Stimulated activated effector memory CD8-positive, alpha-beta T cell treated with anti-CD3 and anti-CD28 coated beads, Interleukin-12 subunit alpha, Interleukin-12 subunit beta, amount 100 ng/mL, for 72 hours (primary cell): Measurements from ENCODE around the gene WWC2.

Experiments used
- ATAC-seq: fragments of 150-1000 bp; cut with Tn5 transposase; 2 replicates; pipeline ENCODE4 v1.10.0; 2021
- DNase-seq, 2 donors: peaks; one replicate each; pipeline ENCODE4 v3.0.0; 2021 to 2022; ENCODE audit warnings: low spot score in 2 of 2
- H3K27ac Mint-ChIP-seq: one replicate; pipeline ENCODE4 v1.8.0; 2022; ENCODE audit warnings: mild to moderate bottlenecking, mixed read lengths
- H3K36me3 Mint-ChIP-seq: one replicate; pipeline ENCODE4 v1.8.0; 2022; ENCODE audit warnings: mild to moderate bottlenecking, mixed read lengths
- H3K4me1 Mint-ChIP-seq: one replicate; pipeline ENCODE4 v1.8.0; 2022; ENCODE audit warnings: mixed read lengths
- H3K4me3 Mint-ChIP-seq: one replicate; pipeline ENCODE4 v1.8.0; 2022; ENCODE audit warnings: mild to moderate bottlenecking, mixed read lengths
- H3K9me3 Mint-ChIP-seq: one replicate; pipeline ENCODE4 v1.8.0; 2022; ENCODE audit warnings: mixed read lengths

The WWC2 gene

DNA sequence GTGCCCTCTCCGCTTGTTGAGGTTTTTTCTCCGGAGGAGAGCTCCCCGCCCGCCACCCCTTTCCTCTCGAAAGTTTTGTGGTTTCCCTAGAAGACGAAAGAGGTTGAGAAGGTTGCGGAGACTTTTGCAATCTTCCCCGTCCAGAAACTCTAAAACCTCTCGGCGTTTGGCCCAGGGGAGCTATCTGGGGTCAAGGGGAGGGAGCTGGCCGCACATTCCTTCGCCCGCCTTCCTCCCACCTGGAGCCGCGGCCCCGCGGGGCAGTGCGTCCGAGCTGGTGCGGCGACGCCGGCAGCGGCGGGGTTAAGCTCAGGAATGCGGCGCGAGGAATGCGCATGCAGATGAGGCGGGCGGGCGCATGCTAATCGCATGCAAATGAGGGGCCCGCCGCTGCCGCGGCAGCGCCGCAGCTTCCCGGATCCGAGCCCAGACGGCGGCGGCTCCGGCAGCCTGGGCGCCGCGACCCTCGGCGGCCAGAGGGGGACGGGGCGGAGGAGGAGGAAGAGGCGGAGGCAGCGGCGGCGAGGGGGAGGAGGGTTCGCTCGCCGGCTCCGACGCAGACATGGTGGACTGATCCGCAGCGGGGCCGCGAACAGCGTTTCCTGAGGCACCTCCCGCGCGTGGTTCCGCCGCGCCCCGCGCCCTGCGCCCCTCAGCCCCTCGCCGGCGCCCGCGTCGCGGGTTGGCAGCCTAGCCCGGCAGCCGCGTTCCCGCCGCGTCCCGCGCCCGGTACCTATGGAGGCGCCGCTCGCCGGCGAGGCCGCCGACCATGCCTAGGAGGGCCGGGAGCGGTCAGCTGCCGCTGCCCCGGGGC lies at the start of gene WWC2:
TSS of gene WWC2 (plus strand) at position 535 of the 814 bp plus-strand sequence. CDS start at position 770, 235 bp downstream.
- H3K36me3 Mint-ChIP-seq, result no peaks in the 10 kb centered on the region
- peaks cover 6% of the 10 kb centered on the region for H3K4me1 Mint-ChIP-seq
- no peak within 1 kb of the TSS for H3K27ac Mint-ChIP-seq
- peak; percentile 82 for ATAC-seq
- DNase-seq, result peak; percentile 18 to 62
- H3K4me3 Mint-ChIP-seq, result peak within 1 kb of the TSS; percentile 66
- H3K9me3 Mint-ChIP-seq, result no peaks in the 10 kb centered on the region

DNA sequence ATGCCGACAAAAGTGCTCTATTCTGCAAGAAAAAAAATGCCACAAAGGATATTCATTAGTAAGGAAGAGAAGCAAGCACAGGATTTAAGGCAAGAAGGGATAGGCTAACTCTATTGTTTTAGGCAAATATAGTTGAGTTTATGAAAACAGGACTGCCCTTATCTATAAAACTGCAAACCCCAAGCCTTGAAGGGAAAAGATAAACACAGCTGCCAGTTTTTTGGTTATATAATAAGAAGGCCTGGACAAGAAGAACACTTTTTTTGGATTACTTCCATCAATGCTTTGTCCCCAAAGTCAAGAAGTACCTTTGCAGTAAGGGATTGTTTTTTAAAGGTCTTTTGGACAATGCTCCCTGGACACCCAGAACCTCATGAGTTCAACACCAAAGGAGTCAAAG lies 45.4 kb upstream of the WWC2 start:
- no peaks in the 10 kb centered on the region for H3K4me1 Mint-ChIP-seq
- no peak for ATAC-seq
- no peak for DNase-seq
- H3K9me3 Mint-ChIP-seq, result no peaks in the 10 kb centered on the region
- H3K27ac Mint-ChIP-seq, result no peak overlapping the region
- no peak overlapping the region for H3K4me3 Mint-ChIP-seq
- no peaks in the 10 kb centered on the region for H3K36me3 Mint-ChIP-seq

DNA sequence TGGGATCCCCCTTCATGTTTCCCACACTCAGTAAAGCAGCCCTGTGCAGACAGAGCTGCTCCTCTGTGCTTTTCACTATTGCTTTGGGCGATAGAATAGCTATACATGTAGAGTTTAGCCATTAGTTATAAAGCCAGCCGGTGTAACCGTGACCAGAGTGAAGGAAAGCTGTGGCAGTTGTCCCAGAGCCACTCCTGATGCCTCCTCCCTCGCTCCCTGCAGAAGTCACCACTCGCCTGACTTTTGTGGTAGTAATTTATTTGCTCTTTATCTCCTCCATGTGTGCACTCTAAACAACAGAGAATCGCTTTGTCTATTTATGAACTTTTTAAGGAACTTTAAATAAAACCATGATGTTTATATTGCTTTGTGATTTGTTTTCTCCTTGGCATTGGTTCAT lies 41.8 kb upstream of the WWC2 start:
- no peak overlapping the region for H3K27ac Mint-ChIP-seq
- H3K36me3 Mint-ChIP-seq, result no peaks in the 10 kb centered on the region
- H3K4me1 Mint-ChIP-seq, result no peaks in the 10 kb centered on the region
- H3K9me3 Mint-ChIP-seq, result no peaks in the 10 kb centered on the region
- no peak for ATAC-seq
- DNase-seq, result no peak
- no peak overlapping the region for H3K4me3 Mint-ChIP-seq

DNA sequence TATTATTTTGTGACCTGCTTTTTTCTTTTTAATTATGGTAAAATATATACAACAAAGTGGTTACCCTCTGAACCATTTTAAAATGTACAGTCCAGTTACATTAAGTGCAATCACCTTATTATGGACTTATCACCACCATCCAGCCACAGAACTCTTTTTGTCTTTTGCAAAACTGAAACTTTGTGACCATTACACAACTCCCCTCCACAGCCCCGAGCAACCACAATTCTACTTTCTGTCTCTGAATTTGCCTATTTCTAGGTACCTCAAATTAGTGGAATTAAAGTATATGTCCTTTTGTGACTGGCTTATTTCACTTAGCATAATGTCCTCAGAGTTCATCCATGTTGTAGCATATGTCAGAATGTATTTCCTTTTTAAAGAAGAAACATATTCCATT lies 39.3 kb upstream of the WWC2 start:
- ATAC-seq, result no peak
- Mint-ChIP-seq H3K27ac (no peak overlapping the region), H3K9me3 (no peaks in the 10 kb centered on the region), H3K4me1 (no peaks in the 10 kb centered on the region), H3K36me3 (no peaks in the 10 kb centered on the region), H3K4me3 (no peak overlapping the region)
- no peak for DNase-seq

DNA sequence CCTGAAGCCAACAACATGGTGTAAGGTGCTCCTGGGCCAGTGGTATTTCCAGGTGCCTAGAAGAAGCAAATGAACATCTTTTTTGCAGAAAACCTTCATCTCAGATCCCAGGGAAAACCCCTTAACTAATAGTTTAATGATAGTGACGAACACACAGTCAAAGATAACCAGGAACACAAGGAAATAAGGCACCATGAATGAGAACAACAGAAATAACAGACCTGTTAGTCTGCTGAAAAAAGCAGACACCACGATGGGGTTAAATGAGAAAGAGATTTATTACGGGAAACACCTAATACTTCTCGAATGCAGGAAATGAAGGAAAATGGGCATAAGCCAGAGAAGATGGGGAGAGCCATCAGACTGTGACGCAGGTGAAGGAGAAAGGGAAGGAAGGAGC lies 30.6 kb upstream of the WWC2 start:
- Mint-ChIP-seq H3K36me3 (no peaks in the 10 kb centered on the region), H3K4me1 (no peaks in the 10 kb centered on the region), H3K9me3 (peaks cover 8% of the 10 kb centered on the region), H3K4me3 (no peak overlapping the region), H3K27ac (no peak overlapping the region)
- DNase-seq, result no peak
- no peak for ATAC-seq

DNA sequence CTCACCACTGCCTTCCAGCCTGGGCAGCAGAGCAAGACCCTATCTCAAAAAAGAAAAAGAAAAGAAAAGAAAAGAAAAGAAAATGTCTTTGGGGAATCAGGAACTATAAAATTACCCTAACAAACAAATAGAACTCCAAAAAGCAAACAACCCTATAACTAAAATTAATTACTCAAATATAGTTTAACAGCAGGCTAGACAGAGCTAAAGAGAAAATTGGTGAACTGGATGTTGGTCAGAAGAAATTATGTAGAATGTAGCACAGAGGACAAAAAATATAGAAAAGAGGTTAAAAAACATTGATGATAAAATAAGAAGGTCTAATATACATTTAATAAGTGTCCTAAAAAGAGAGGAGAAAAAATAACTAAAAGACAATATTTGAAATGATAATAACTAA lies 27.8 kb upstream of the WWC2 start:
- Mint-ChIP-seq H3K36me3 (no peaks in the 10 kb centered on the region), H3K9me3 (peaks cover 8% of the 10 kb centered on the region), H3K4me3 (no peak overlapping the region), H3K27ac (no peak overlapping the region), H3K4me1 (no peaks in the 10 kb centered on the region)
- ATAC-seq (no peak), DNase-seq (no peak)

DNA sequence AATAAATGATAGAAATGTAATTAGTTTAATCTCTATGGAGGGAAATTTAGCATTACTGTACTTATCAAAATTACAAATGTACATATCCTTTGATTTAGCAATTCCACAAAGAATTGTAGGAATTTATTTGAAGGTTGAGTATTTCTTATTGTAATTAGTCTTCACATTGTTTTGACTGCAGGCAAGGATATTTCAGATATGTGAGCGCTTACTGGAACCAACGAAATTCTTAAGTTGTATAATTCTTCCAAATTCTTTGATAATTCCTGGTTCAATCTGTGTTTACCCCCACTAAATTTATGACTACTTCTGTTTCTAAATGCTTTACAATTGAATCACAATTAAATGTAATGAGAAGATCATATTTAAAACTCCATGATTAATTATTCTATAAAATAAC lies 26.9 kb upstream of the WWC2 start:
- H3K4me3 Mint-ChIP-seq, result no peak overlapping the region
- DNase-seq (no peak), ATAC-seq (no peak)
- H3K27ac Mint-ChIP-seq, result no peak overlapping the region
- H3K4me1 Mint-ChIP-seq, result no peaks in the 10 kb centered on the region
- no peaks in the 10 kb centered on the region for H3K36me3 Mint-ChIP-seq
- peaks cover 8% of the 10 kb centered on the region for H3K9me3 Mint-ChIP-seq

DNA sequence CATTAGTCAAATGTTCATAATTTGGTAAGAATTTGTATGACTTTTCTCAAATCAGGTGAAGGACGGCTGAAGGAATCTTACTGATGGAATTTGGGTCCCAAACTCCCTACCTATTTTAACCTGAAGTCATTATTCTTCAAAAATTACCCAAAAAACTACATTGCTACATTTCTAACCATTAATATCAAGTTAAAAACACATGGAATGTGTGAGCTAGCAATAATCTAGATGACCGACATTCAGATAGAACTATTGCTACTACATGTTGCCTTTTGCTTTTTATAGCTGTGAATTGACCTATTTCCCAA lies 25.3 kb upstream of the WWC2 start:
- Mint-ChIP-seq H3K9me3 (peaks cover 5% of the 10 kb centered on the region), H3K4me1 (no peaks in the 10 kb centered on the region), H3K36me3 (no peaks in the 10 kb centered on the region), H3K4me3 (no peak overlapping the region), H3K27ac (no peak overlapping the region)
- DNase-seq, result no peak
- no peak for ATAC-seq

DNA sequence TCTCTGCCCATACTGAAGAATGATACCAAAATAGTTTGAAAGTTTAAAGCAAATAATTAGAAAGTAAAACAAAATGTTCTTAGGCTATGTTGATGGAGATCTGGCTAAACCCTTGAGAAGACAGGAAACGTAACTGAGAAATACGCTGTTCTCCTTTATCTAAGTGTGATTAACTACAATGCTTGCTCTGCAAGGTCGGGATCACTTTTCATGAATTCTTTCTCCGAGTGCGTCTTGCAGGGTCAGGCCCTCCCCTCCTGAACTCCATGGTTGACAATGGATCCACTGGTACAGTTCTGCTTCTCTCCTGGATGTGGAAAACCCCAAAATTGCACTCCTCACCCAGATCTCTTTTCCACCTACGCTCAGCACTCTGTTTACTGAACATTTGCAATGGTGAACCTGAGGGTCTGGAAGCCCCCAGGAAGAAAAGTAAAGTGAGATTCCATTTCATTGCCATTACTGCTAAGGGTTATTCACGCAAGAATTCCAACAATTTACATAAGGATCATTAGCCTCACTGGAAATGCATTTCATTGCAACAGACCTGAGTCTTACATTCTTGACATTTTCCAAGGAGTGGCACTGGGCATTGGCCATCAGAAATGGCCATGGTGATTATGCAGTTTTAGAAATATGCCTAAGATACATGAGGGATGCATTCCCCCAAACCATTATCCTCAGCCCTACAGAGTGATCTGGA lies 24.6 kb upstream of the WWC2 start:
- Mint-ChIP-seq H3K4me1 (no peaks in the 10 kb centered on the region), H3K4me3 (no peak overlapping the region), H3K9me3 (peaks cover 5% of the 10 kb centered on the region), H3K27ac (no peak overlapping the region), H3K36me3 (no peaks in the 10 kb centered on the region)
- ATAC-seq (no peak), DNase-seq (no peak)

DNA sequence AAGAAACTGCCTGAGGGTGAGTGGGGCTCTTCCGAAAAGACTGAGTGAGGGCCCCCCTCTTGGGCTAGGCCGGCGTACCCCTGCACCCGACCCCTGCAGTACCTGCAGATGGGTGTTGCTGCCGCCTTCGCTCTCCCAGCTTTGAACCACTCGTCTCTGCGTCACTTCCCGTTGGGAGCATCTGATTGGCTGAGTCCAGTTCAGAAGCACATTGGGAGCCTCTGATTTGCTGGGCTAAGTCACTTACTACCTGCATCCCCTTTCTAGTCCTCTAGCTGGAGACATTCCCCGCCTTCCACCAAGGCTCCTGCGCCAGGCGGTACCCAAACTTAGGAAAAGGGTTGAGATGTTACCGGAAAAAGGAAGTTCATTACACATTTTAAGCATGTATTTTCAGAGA lies 20.4 kb upstream of the WWC2 start:
- Mint-ChIP-seq H3K27ac (no peak overlapping the region), H3K4me1 (no peaks in the 10 kb centered on the region), H3K4me3 (no peak overlapping the region), H3K36me3 (no peaks in the 10 kb centered on the region), H3K9me3 (no peaks in the 10 kb centered on the region)
- ATAC-seq (no peak), DNase-seq (no peak)

DNA sequence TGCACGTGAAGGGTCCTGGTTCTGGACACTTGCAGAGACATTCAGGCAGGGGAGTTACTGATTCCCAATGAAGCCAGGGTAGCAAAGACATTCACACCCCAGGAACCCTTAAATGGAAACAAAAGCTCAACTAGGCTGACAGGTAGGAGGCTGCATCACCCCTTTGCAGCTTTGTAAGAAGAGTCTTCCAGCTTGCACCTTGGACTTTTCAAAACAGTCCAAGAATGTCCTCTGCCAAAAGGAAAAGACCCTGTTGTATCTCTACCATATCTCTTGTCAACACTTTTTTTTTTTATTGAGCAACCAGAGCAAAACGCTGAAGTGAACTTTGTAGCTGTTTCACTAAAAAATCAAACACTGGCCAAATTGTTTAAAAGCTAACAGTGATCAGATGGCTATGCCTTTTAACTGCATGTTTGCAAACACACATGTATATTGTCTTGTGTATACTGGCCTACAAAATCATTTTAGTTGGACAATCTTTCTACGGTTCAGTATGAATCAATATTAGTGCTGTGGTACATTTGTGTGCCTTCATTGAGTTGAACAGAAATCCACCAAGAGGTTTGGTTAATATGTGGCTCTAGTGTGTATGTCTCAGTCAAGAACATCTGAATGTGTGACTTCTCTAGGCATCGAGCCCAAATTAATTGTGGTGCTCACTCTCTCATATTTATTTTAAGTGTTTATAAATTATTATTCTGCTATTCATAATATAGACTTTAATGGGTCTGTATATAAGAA lies 18.5 kb upstream of the WWC2 start:
- Mint-ChIP-seq H3K9me3 (no peaks in the 10 kb centered on the region), H3K36me3 (no peaks in the 10 kb centered on the region), H3K27ac (no peak overlapping the region), H3K4me1 (no peaks in the 10 kb centered on the region), H3K4me3 (no peak overlapping the region)
- DNase-seq, result no peak
- ATAC-seq, result no peak

DNA sequence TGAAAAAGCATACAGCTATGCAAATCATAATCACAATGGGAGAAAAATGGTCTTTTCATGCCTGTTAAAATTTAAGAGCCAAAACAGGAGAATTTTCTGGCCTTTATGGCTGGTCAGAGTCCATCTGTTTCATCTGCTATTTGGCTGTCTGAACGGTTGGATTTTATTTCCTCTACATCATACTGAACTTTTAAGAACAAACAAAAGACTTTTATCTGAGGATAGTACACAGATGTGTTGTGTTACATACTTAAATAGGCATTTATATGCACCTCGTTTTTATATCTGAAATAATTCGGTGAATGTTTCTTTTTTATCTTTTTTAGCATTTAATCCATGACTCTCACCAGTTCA lies 18.0 kb upstream of the WWC2 start:
- Mint-ChIP-seq H3K4me1 (no peaks in the 10 kb centered on the region), H3K9me3 (no peaks in the 10 kb centered on the region), H3K4me3 (no peak overlapping the region), H3K36me3 (no peaks in the 10 kb centered on the region), H3K27ac (no peak overlapping the region)
- DNase-seq (no peak), ATAC-seq (no peak)

DNA sequence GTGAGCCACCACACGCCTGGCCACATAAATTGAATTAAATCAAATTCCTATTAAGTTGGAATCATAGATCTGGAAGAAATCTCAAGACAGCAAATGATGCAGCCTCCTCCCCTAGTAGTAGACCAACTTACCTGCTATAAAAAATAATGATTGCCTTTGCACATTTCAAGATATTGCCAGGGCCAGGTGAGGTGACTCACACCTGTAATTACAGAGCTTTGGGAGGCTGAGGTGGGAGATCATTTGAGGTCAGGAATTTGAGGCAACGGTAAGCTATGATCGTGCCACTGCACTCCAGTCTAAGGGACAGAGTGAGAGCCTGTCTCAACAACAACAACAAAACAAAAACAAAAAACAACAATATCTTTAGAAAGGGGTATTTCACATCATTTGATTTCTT lies 17.0 kb upstream of the WWC2 start:
- Mint-ChIP-seq H3K36me3 (no peaks in the 10 kb centered on the region), H3K4me3 (no peak overlapping the region), H3K4me1 (no peaks in the 10 kb centered on the region), H3K9me3 (no peaks in the 10 kb centered on the region), H3K27ac (no peak overlapping the region)
- no peak for DNase-seq
- no peak for ATAC-seq

DNA sequence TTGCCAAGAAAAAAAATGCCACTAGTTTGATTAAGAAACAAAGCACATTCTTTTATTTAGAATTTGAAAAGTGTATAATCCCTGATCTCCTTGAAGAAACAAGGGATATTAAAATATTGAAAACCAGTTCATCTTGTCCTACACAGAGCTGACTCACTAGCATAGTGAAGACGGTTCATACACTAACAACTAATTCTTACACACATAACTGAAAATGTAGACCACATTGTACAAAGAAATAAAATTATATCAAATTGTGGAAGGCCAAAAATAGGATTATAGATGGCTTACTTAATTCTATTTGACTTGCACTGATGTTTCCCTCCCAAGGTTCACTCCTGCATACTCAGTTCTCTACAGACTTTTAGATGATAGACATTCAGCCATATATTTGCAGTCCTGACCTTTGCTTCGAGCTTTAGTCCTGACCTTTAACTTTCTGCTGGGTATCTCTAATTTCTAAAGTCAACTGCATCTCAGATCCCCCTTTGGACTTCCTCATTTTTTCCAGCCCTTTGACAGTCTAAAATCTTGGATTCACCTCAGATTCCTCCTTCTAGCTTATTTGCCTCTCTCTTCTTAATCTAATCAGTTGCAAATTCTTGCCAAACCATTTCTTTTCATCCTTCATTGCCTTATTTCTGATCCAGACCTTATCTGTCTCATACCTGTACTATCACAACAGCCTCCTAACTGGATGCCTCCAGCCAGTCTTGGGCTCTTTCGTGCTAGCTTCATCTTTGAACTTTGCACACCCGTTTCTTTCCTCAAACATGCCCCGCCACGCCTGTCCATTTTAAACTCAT lies 4.5 kb upstream of the WWC2 start:
- H3K9me3 Mint-ChIP-seq, result no peaks in the 10 kb centered on the region
- H3K4me3 Mint-ChIP-seq, result no peak overlapping the region
- ATAC-seq (no peak), DNase-seq (no peak)
- H3K36me3 Mint-ChIP-seq, result no peaks in the 10 kb centered on the region
- H3K27ac Mint-ChIP-seq, result no peak overlapping the region
- H3K4me1 Mint-ChIP-seq, result peaks cover 6% of the 10 kb centered on the region

DNA sequence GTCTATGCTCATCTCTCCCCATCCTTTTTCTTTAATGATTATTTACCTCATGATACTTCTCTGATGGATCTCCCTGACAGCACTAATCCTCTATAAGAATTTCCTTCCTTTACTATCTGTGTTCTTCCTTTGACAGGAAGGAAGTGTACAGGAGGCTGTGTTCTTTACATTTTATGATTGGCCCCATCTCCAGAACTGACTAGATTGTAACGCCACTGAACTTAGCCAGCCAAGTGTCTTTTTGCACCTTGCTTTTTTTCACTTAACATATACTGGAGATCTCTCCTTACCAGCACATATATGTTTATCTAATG lies 3.9 kb upstream of the WWC2 start:
- DNase-seq (peak in 1 of 2 donors; percentile 3), ATAC-seq (no peak)
- H3K4me1 Mint-ChIP-seq, result peaks cover 6% of the 10 kb centered on the region
- no peaks in the 10 kb centered on the region for H3K36me3 Mint-ChIP-seq
- H3K27ac Mint-ChIP-seq, result no peak overlapping the region
- H3K4me3 Mint-ChIP-seq, result no peak overlapping the region
- no peaks in the 10 kb centered on the region for H3K9me3 Mint-ChIP-seq
